ENCODE measurements around the gene TCEAL4.
A peak's percentile ranks its signal among the peaks of the same experiment; 100 is the strongest.

The TCEAL4 gene

DNA sequence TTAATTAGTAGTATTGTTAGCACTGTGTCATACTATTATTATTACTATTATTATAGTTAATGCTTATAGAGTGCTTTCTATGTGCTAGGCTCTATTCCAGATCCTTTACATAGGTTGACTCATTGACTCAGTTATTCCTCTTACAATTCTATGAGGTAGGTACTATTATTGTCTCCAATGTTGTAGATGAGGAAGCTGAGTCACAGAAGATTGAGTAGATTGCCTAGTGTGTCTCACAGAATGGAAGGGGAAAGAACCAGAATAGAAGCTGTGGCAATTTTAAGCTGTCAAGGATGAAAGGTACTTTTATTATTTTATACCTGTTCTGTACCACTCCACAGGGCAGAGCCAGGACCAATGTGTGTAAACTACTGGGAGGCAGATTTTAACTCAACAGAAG, 41.5 kb downstream of the TCEAL4 start:
- POLR2A ChIA-PET (ENCODE audit: low non-redundant PET), result no interaction called here
- CTCF ChIA-PET, result interaction anchor here (0.7 kb wide), 1 partner anchor 739 kb away, joined by 3 read pairs; no protein-coding TSS in a partner anchor
- no peak overlapping the region for H3K27ac ChIP-seq
- no peak for DNase-seq (ENCODE audit: low spot score)
- TF ChIP-seq, protein P1, sequence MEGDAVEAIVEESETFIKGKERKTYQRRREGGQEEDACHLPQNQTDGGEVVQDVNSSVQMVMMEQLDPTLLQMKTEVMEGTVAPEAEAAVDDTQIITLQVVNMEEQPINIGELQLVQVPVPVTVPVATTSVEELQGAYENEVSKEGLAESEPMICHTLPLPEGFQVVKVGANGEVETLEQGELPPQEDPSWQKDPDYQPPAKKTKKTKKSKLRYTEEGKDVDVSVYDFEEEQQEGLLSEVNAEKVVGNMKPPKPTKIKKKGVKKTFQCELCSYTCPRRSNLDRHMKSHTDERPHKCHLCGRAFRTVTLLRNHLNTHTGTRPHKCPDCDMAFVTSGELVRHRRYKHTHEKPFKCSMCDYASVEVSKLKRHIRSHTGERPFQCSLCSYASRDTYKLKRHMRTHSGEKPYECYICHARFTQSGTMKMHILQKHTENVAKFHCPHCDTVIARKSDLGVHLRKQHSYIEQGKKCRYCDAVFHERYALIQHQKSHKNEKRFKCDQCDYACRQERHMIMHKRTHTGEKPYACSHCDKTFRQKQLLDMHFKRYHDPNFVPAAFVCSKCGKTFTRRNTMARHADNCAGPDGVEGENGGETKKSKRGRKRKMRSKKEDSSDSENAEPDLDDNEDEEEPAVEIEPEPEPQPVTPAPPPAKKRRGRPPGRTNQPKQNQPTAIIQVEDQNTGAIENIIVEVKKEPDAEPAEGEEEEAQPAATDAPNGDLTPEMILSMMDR (conservative IDR thresholded peaks at IDR 0.05; ENCODE audit: low read depth), result no peak

- TF ChIP-seq, protein P1 (conservative IDR thresholded peaks at IDR 0.05; ENCODE audit: low read depth), result no peak
These were observed 43.3 kb downstream of the TCEAL4 start, which contains the start of gene TCEAL1 for GRCh38 chrX:103628386-103629317. TCEAL1 (plus strand) TSS chrX:103628975; CDS start chrX:103629917, 942 bp downstream.

DNA sequence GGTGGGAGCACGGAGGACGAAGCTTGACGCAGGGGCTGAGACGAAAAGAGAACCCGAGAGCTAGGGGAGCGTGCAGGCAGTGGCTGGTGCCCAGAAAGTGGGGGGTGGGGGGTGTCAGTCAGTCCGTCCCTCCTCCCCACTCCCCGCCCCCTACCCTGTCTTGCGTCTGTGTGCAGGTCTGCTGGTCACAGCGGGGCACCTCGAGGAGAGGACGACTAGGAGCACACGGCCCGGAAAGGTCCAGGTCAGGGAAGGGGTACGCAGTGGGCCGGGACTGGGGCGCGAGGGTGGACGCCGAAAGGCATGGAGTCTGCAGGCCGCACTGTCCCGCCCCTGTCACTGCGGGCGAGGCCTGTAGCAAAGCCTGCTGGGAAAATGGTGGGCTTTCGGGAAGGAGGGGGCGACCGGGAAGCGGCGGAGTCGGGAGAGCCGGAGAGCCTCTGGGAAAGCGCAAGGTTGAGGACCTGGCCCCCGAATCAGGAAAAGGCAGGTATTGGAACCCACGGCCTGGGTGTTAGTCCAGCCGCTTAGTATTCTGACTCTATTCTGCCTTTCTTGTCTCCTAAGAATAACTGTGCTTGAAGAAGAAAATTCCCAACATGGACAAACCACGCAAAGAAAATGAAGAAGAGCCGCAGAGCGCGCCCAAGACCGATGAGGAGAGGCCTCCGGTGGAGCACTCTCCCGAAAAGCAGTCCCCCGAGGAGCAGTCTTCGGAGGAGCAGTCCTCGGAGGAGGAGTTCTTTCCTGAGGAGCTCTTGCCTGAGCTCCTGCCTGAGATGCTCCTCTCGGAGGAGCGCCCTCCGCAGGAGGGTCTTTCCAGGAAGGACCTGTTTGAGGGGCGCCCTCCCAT, 44.2 kb downstream of the TCEAL4 start:
- ChIA-PET POLR2A (ENCODE audit: low non-redundant PET) (no interaction called here), CTCF (interaction anchor here (0.5 to 1.1 kb wide), 5 partner anchors 13 to 1542 kb away, joined by 3 read pairs; no protein-coding TSS in a partner anchor)
- TF ChIP-seq, protein P1 (conservative IDR thresholded peaks at IDR 0.05; ENCODE audit: low read depth), result peak; percentile 56; the same call in 1 of the 2 replicates
- DNase-seq (ENCODE audit: low spot score), result no peak
- peak overlapping the region; percentile 92 for H3K27ac ChIP-seq

More at GRCh38 chrX:103628386-103629317, 43.3 kb downstream of the TCEAL4 start, which contains the start of gene TCEAL1:
- ChIA-PET CTCF (no interaction called here), POLR2A (ENCODE audit: low non-redundant PET) (no interaction called here)
- DNase-seq (ENCODE audit: low spot score), result no peak
- H3K27ac ChIP-seq, result peak within 1 kb of the TSS; percentile 92

DNA sequence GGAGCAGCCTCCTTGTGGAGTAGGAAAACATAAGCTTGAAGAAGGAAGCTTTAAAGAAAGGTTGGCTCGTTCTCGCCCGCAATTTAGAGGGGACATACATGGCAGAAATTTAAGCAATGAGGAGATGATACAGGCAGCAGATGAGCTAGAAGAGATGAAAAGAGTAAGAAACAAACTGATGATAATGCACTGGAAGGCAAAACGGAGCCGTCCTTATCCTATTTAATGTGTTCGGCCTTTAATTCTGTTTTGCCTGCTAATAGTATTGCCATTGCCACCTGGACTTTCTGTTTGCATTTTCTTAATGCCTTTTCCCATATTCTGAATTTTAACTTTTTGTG, 44.8 kb downstream of the TCEAL4 start:
- DNase-seq (ENCODE audit: low spot score), result no peak
- TF ChIP-seq, protein P1 (conservative IDR thresholded peaks at IDR 0.05; ENCODE audit: low read depth), result peak; percentile 11; the same call in 1 of the 2 replicates
- ChIA-PET CTCF (interaction anchor here (0.5 to 1.1 kb wide), 4 partner anchors 72 to 1542 kb away, joined by 3 read pairs; no protein-coding TSS in a partner anchor), POLR2A (ENCODE audit: low non-redundant PET) (no interaction called here)
- H3K27ac ChIP-seq, result peak overlapping the region; percentile 92

GRCh38 chrX:103631145-103631544, 45.8 kb downstream of the TCEAL4 start:
- CTCF ChIA-PET, result no interaction called here
- no peak overlapping the region for H3K27ac ChIP-seq
- POLR2A ChIA-PET (ENCODE audit: low non-redundant PET), result no interaction called here

More at GRCh38 chrX:103631145-103631544, 45.8 kb downstream of the TCEAL4 start:
- TF ChIP-seq, protein P1 (conservative IDR thresholded peaks at IDR 0.05; ENCODE audit: low read depth), result no peak
- DNase-seq (ENCODE audit: low spot score), result no peak

Measured in RWPE1 (cell line).